Measurements from ENCODE around the gene STARD9. TPM values are rescaled to one million over a fixed set of nuclear protein-coding genes. Genes with fewer than 3 reads are reported as not detected.
"Not testable (repeated sequence)": the region's sequence is repeated elsewhere in the genome, so short reads cannot be mapped to it uniquely, and the experiment has no call there.

Gene STARD9
- total RNA-seq, 4 donors from 2014 or later = 1.6 to 3.5 (median 2.0) TPM

DNA sequence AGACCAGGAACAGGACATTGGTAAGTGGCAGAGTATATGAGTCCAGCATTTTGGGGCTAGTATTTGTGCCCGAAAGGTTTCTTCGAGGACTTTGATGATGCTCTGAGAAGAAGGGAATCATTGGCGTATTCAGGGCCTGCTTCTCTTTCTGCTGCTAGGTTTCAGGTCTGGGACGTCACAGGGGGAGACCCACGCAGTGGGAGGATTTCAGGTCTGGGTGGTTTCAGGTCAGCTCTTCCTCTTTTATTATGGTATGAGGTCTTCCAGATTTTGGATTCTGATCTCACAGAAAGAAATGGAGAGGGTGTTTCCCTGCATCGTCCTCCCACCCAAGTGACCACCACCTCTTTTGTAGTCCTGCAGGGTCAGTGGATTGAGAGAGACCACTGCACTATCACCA lies 99.1 kb downstream of the STARD9 start:
- ATAC-seq (no peak), DNase-seq (no peak)
- in situ Hi-C loops (cut with MboI; ENCODE audit: low sequenced_read_pairs in 4 of 4) = no loop called here
- intact Hi-C loops (cut with DNase I; ENCODE audit: low total_unique reads) = no loop called here
- no peak overlapping the region for H3K4me3 ChIP-seq
- TF ChIP-seq, protein P1, sequence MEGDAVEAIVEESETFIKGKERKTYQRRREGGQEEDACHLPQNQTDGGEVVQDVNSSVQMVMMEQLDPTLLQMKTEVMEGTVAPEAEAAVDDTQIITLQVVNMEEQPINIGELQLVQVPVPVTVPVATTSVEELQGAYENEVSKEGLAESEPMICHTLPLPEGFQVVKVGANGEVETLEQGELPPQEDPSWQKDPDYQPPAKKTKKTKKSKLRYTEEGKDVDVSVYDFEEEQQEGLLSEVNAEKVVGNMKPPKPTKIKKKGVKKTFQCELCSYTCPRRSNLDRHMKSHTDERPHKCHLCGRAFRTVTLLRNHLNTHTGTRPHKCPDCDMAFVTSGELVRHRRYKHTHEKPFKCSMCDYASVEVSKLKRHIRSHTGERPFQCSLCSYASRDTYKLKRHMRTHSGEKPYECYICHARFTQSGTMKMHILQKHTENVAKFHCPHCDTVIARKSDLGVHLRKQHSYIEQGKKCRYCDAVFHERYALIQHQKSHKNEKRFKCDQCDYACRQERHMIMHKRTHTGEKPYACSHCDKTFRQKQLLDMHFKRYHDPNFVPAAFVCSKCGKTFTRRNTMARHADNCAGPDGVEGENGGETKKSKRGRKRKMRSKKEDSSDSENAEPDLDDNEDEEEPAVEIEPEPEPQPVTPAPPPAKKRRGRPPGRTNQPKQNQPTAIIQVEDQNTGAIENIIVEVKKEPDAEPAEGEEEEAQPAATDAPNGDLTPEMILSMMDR (IDR thresholded peaks at IDR 0.05 in 4 of 5, conservative IDR thresholded peaks at IDR 0.05 in 1 of 5) = no peak
- TF ChIP-seq POLR2A (IDR thresholded peaks at IDR 0.05) = no peak
- H3K27ac ChIP-seq = no peak overlapping the region
- H3K9me3 ChIP-seq = no peaks in the 10 kb centered on the region
- H3K4me1 ChIP-seq = no peaks in the 10 kb centered on the region
- no peaks in the 10 kb centered on the region for H3K27me3 ChIP-seq
- H3K36me3 ChIP-seq = peaks cover 0 to 6% of the 10 kb centered on the region in 2 donors

DNA sequence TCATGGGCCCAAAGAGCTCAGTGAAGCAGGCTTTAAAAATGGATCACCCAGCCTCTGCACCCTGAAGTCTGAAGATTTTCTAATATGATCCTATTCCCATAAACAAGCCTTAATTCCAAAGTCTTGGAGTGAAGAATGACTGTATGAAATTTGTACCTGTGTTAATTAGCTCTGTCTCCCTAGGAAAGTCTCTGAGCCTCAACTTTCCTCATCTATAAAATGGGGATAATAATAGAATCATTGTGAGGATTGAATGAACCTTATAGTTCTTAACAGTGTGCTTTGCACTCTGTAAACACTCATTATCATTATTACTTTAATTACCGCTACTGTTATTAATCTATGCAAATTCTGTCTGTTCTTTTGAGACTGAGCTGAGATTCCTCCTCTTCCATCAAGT lies 99.6 kb downstream of the STARD9 start:
- in situ Hi-C loops (cut with MboI; ENCODE audit: low sequenced_read_pairs in 4 of 4) = no loop called here
- intact Hi-C loops (cut with DNase I; ENCODE audit: low total_unique reads) = no loop called here

DNA sequence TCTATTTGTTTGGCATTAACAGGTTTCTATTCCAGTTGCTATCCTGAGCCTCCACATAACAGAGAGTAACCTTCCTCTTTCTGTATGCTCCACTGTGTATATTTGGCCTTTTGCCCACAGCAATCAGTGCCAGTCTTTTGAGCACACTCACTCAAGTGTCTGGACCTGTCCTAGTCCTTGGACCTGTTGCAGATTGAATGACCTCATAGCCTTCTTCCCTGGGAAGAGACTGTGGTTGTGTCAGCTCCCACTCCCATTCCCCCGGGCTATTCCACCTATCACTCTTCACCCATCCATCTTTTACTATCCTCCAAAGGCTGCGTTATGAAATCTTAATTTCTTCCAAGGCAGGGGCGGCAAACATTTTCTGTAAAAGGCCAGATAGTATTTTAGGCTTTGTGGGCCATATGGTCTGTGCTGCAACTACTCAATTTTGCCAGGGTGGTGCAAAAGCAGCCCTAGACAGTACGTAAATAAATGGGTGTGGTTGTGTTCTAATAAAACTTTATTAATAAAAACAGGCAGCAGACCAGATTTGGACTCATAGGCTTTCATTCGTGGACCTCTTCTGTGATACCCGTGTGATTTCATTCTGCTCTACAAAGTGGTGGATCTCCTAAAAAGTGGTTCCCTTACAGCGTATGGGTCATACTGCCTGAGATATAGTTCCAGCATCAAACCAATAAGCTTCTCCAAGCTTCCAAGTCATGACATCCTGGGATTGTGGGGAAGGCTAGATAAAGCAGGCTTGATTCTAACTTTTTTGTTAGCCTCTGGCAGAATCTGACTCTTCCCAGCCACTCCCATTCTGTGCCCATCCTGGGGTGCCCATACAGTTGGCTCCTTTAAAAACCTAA lies 104.1 kb downstream of the STARD9 start:
- in situ Hi-C loops (cut with MboI; ENCODE audit: low sequenced_read_pairs in 4 of 4) = no loop called here
- no peak for DNase-seq

More for the DNA sequence above, 99.6 kb downstream of the STARD9 start:
- peaks cover 0 to 6% of the 10 kb centered on the region in 2 donors for H3K36me3 ChIP-seq
- H3K27ac ChIP-seq = no peak overlapping the region
- DNase-seq (no peak), ATAC-seq (no peak)
- H3K9me3 ChIP-seq = no peaks in the 10 kb centered on the region
- H3K4me1 ChIP-seq = no peaks in the 10 kb centered on the region
- no peak overlapping the region for H3K4me3 ChIP-seq
- H3K27me3 ChIP-seq = no peaks in the 10 kb centered on the region
- TF ChIP-seq, protein P1 (IDR thresholded peaks at IDR 0.05 in 4 of 5, conservative IDR thresholded peaks at IDR 0.05 in 1 of 5) = no peak
- TF ChIP-seq POLR2A (IDR thresholded peaks at IDR 0.05) = no peak

DNA sequence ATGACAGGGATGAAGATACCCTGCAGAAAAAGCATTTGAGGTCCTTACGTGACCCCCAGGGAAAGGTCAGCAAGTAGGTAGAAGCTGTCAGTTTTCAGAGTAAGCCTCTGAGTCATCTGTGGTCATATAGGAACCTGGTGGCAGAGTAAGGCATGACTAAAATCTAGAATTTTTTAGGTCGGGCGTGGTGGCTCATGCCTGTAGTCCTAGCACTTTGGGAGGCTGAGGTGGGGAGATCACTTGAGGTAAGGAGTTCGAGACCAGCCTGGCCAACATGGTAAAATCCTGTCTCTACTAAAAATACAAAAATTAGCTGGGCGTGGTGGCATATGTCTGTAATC lies 104.7 kb downstream of the STARD9 start:
- DNase-seq; intact Hi-C loops (cut with DNase I; ENCODE audit: low total_unique reads); ATAC-seq; in situ Hi-C loops (cut with MboI; ENCODE audit: low sequenced_read_pairs in 4 of 4); H3K27me3 ChIP-seq; H3K36me3 ChIP-seq; H3K4me1 ChIP-seq; H3K27ac ChIP-seq; H3K4me3 ChIP-seq; H3K9me3 ChIP-seq: not testable (repeated sequence)

More for the DNA sequence above, 104.1 kb downstream of the STARD9 start:
- ATAC-seq = no peak
- Histone ChIP-seq H3K4me1 (no peaks in the 10 kb centered on the region), H3K36me3 (peaks cover 0 to 5% of the 10 kb centered on the region in 2 donors), H3K27ac (no peak overlapping the region), H3K9me3 (no peaks in the 10 kb centered on the region), H3K27me3 (no peaks in the 10 kb centered on the region), H3K4me3 (no peak overlapping the region)
- intact Hi-C loops (cut with DNase I; ENCODE audit: low total_unique reads) = no loop called here
- TF ChIP-seq, protein P1 (IDR thresholded peaks at IDR 0.05 in 4 of 5, conservative IDR thresholded peaks at IDR 0.05 in 1 of 5) = no peak
- no peak for TF ChIP-seq POLR2A (IDR thresholded peaks at IDR 0.05)

DNA sequence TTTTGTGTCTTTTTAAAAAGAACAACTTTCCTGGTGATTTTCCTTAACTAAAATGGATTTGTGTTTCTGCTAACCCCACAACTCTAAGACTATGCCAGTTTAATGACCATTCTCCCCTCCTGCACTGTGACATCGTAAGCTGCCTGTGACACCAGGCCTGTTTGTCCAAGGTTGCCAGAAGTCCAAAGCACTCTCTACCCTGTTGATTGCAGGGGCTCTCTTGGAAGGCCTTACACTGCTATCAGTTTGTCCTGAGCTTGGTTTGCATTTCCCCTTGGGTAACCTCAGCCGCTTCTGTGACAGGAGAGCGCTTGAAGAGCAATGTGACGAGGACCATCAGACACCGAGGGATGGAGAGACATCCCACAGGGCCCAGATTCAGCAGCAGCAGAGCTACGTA lies 105.7 kb downstream of the STARD9 start:
- Histone ChIP-seq H3K4me3 (no peak overlapping the region), H3K27ac (no peak overlapping the region), H3K9me3 (no peaks in the 10 kb centered on the region), H3K36me3 (peaks cover 0 to 5% of the 10 kb centered on the region in 2 donors), H3K4me1 (no peaks in the 10 kb centered on the region), H3K27me3 (no peaks in the 10 kb centered on the region)
- TF ChIP-seq, protein P1 (IDR thresholded peaks at IDR 0.05 in 4 of 5, conservative IDR thresholded peaks at IDR 0.05 in 1 of 5) = no peak
- no peak for TF ChIP-seq POLR2A (IDR thresholded peaks at IDR 0.05)
- in situ Hi-C loops (cut with MboI; ENCODE audit: low sequenced_read_pairs in 4 of 4) = no loop called here
- intact Hi-C loops (cut with DNase I; ENCODE audit: low total_unique reads) = no loop called here
- no peak for ATAC-seq
- no peak for DNase-seq

Data from gastrocnemius medialis (tissue), 4 donors.